Endothelial cell of umbilical vein (primary cell): ENCODE results near the gene KHSRP. TPM values are rescaled to one million over a fixed set of nuclear protein-coding genes. Genes with fewer than 3 reads are reported as not detected.
"Not testable (repeated sequence)": the region's sequence is repeated elsewhere in the genome, so short reads cannot be mapped to it uniquely, and the experiment has no call there.

ENCODE experiments used
- BruUV-seq: library from RNA; stranded (reverse); fragments of 400-500 nt; replicated peaks from 2 replicates; lab custom pipeline; 2021; lab: Mats Ljungman, UMichigan
- CTCF ChIA-PET: fragments of 300-600, 350-600 bp; sonication (Branson Sonifier 250); formaldehyde crosslinking; loops from one replicate; lab custom pipeline; 2021; ENCODE audit warnings: antibody characterized with exemption, inconsistent platforms; lab: Charles Lee
- POLR2A ChIA-PET: fragments of 300-600, 350-600 bp; sonication (Branson Sonifier 250); formaldehyde crosslinking; loops from one replicate; lab custom pipeline; 2021; ENCODE audit warnings: antibody characterized with exemption, inconsistent platforms; lab: Charles Lee
- DNase-seq: peaks from one replicate; pipeline ENCODE4 v3.0.0-alpha.2; 2011; ENCODE audit warnings: low read depth, low spot score
- FAIRE-seq: peaks from 2 replicates; lab custom pipeline; 2011; peaks lifted over from hg19 to GRCh38; lab: Jason Lieb, UNC
- H2AFZ ChIP-seq: 2 replicates; pipeline ENCODE4 v1.6.0; 2012; ENCODE audit warnings: low read depth, low read length, control low read depth, inconsistent platforms
- H3K27ac ChIP-seq: 2 replicates; pipeline ENCODE4 v1.5.1; 2011; ENCODE audit warnings: low read depth, mild to moderate bottlenecking, control low read depth, low read length, moderate library complexity; ENCODE audit not compliant: insufficient read depth
- H3K27me3 ChIP-seq, 2 experiments: 2 replicates each; pipeline versions ENCODE4 v1.6.0 to v1.6.1; 2011; ENCODE audit warnings: low read length in 2 of 2, mixed read lengths in 1 of 2; ENCODE audit not compliant: control insufficient read depth in 2 of 2, insufficient read depth in 2 of 2
- H3K36me3 ChIP-seq, 2 experiments: 2 replicates in 1 of 2; 3 replicates in 1 of 2; pipeline ENCODE4 v1.5.1; 2011; ENCODE audit warnings: low read length in 2 of 2, mild to moderate bottlenecking in 1 of 2, moderate library complexity in 1 of 2; ENCODE audit not compliant: control insufficient read depth in 2 of 2, insufficient read depth in 2 of 2; ENCODE audit errors: extremely low read depth in 1 of 2
- H3K4me1 ChIP-seq: 3 replicates; pipeline ENCODE4 v1.5.1; 2011; ENCODE audit warnings: mild to moderate bottlenecking, low read length; ENCODE audit not compliant: control insufficient read depth, insufficient read depth; ENCODE audit errors: extremely low read depth
- H3K4me2 ChIP-seq: 2 replicates; pipeline ENCODE4 v1.6.1; 2011; ENCODE audit warnings: low read length, control low read depth, mixed read lengths; ENCODE audit not compliant: insufficient read depth
- H3K4me3 ChIP-seq, 3 experiments: fragments of 200-600 bp in 1 of 3; sonication (generic), shearing (Covaris generic) in 1 of 3; replicated peaks in 1 of 3; 2 replicates each; pipeline ENCODE4 v1.5.1; 2011 to 2016; ENCODE audit warnings: control low read depth in 3 of 3, low read length in 3 of 3, mild to moderate bottlenecking in 2 of 3, inconsistent platforms in 1 of 3, low read depth in 1 of 3, moderate library complexity in 1 of 3; ENCODE audit not compliant: insufficient read depth in 1 of 3
- H3K79me2 ChIP-seq: 2 replicates; pipeline ENCODE4 v1.6.0; 2012; ENCODE audit warnings: low read length, inconsistent platforms; ENCODE audit not compliant: control insufficient read depth, insufficient read depth
- H3K9ac ChIP-seq: replicated peaks from 2 replicates; pipeline ENCODE3; 2011; ENCODE audit warnings: low read length, control low read depth; ENCODE audit not compliant: insufficient read depth; ENCODE audit errors: extremely low read depth
- H3K9me1 ChIP-seq: replicated peaks from 3 replicates; pipeline ENCODE4 v1.6.0; 2011; ENCODE audit warnings: mild to moderate bottlenecking, low read length; ENCODE audit not compliant: control insufficient read depth, insufficient read depth; ENCODE audit errors: extremely low read depth
- H3K9me3 ChIP-seq: replicated peaks from 2 replicates; pipeline ENCODE4 v1.5.1; 2012; ENCODE audit warnings: low read length, inconsistent platforms; ENCODE audit not compliant: control insufficient read depth, insufficient read depth
- H4K20me1 ChIP-seq: replicated peaks from 2 replicates; pipeline ENCODE3; 2011; ENCODE audit warnings: mild to moderate bottlenecking, low read length; ENCODE audit not compliant: control insufficient read depth, insufficient read depth; ENCODE audit errors: extremely low read depth
- EZH2 ChIP-seq: IDR thresholded peaks from 2 replicates; pipeline ENCODE4 v1.6.1; 2012; ENCODE audit warnings: borderline replicate concordance, low read depth, mild to moderate bottlenecking, moderate library complexity, low read length, inconsistent platforms; ENCODE audit not compliant: severe bottlenecking
- FOS ChIP-seq: IDR thresholded peaks from 2 replicates; pipeline ENCODE4 v1.6.1; 2011; ENCODE audit warnings: mild to moderate bottlenecking, low read length, moderate library complexity, borderline replicate concordance; ENCODE audit not compliant: insufficient read depth
- GATA2 ChIP-seq: IDR thresholded peaks from 2 replicates; pipeline ENCODE4 v1.7.0; 2011; ENCODE audit warnings: low read depth, mild to moderate bottlenecking, moderate library complexity, mixed read lengths, low read length; ENCODE audit not compliant: insufficient read length, insufficient read depth
- JUN ChIP-seq: IDR thresholded peaks from 2 replicates; pipeline ENCODE4 v1.6.1; 2011; ENCODE audit warnings: borderline replicate concordance, low read depth; ENCODE audit not compliant: insufficient read length, insufficient read depth
- MYC ChIP-seq: IDR thresholded peaks from one replicate; pipeline ENCODE4 v1.6.1; 2011; ENCODE audit warnings: mild to moderate bottlenecking, low read depth, low read length
- POLR2A ChIP-seq: IDR thresholded peaks from 2 replicates; pipeline ENCODE4 v1.6.1; 2012; ENCODE audit warnings: low read depth, mild to moderate bottlenecking, control low read depth, low read length
- POLR2AphosphoS5 ChIP-seq: IDR thresholded peaks from 2 replicates; pipeline ENCODE4 v1.6.1; 2012; ENCODE audit warnings: low read depth, mild to moderate bottlenecking, control low read depth, low read length, moderate library complexity; ENCODE audit not compliant: insufficient read depth
- dilution Hi-C: fragments of 300-500 bp; cut with MboI; formaldehyde crosslinking; loops from one replicate; pipeline ENCODE4 v1.15.0; 2019; ENCODE audit warnings: low sequenced_read_pairs; ENCODE audit not compliant: extremely low pct_ligation_motif_present
- intact Hi-C: fragments of 100-400 bp; cut with micrococcal nuclease; formaldehyde crosslinking; loops from one replicate; pipeline ENCODE4 v1.10.0; 2022
- polyA plus RNA-seq, 4 experiments: library from polyadenylated mRNA; depleted of rRNA in 3 of 4; stranded (reverse) in 3 of 4; unstranded in 1 of 4; fragments of >200 nt; gene quantifications; 2 replicates each; pipeline versions ENCODE4 v1.2.1 to v1.2.3, GENCODE V29; 2011 to 2012; ENCODE audit warnings: missing spikeins in 1 of 4
- total RNA-seq: library from RNA; stranded (reverse); gene quantifications from 2 replicates; pipeline ENCODE4 v1.2.3, GENCODE V29; 2021
- TF ChIP-seq, protein P1 (sequence below), 2 donors: IDR thresholded peaks; 1 replicate in 1 of 2; 2 replicates in 1 of 2; pipeline ENCODE4 v1.5.1; 2011; ENCODE audit warnings: low read length in 2 of 2, mild to moderate bottlenecking in 2 of 2, moderate library complexity in 2 of 2, control low read depth in 1 of 2, inconsistent platforms in 1 of 2, low read depth in 1 of 2; ENCODE audit not compliant: insufficient read depth in 1 of 2; ENCODE audit errors: extremely low read depth in 1 of 2
- TF ChIP-seq, protein P2 (sequence below): IDR thresholded peaks from 2 replicates; pipeline ENCODE4 v1.6.1; 2011; ENCODE audit not compliant: insufficient read depth, insufficient read length

The KHSRP gene
- total and polyA plus RNA-seq, 2 donors (not counting 3 experiments of a cell fraction or from before 2014, with no cell fraction given), result 98.3 to 372 TPM

DNA sequence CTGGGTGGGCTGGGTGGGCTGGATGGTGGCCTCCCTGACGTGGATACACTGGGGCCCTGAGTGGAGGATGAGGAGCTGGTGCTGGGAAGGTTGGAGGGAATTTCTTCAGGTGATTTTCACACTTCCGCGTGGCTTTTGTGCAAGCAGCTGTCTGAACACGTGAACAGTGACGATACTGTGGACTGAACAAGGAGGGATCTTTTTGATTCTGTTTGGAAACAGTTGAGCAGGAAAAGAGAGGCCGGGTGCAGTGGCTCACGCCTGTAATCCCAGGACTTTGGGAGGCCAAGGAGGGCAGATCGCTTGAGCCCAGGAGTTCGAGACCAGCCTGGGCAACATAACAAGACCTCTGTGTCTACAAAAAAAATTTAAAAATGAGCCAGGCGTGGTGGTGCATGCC is 22.6 kb downstream of the KHSRP start:
- Histone ChIP-seq H3K27me3 (no peaks in the 10 kb centered on the region), H3K27ac (no peak overlapping the region), H4K20me1 (no peaks in the 10 kb centered on the region), H3K9ac (no peak overlapping the region), H3K9me1 (no peaks in the 10 kb centered on the region), H3K4me1 (no peaks in the 10 kb centered on the region), H3K4me3 (no peak overlapping the region), H3K9me3 (no peaks in the 10 kb centered on the region), H3K36me3 (no peaks in the 10 kb centered on the region), H3K79me2 (no peaks in the 10 kb centered on the region), H3K4me2 (no peak overlapping the region), H2AFZ (no peak overlapping the region)
- intact Hi-C loops (no loop called here), dilution Hi-C loops (no loop called here)
- no TSS peak for BruUV-seq
- ChIA-PET POLR2A (no interaction called here), CTCF (no interaction called here)
- FAIRE-seq, result no peak
- no peak for DNase-seq
- TF ChIP-seq EZH2, result no peak
- TF ChIP-seq GATA2, result no peak
- no peak for TF ChIP-seq POLR2AphosphoS5
- TF ChIP-seq JUN, result no peak
- TF ChIP-seq, protein P1, sequence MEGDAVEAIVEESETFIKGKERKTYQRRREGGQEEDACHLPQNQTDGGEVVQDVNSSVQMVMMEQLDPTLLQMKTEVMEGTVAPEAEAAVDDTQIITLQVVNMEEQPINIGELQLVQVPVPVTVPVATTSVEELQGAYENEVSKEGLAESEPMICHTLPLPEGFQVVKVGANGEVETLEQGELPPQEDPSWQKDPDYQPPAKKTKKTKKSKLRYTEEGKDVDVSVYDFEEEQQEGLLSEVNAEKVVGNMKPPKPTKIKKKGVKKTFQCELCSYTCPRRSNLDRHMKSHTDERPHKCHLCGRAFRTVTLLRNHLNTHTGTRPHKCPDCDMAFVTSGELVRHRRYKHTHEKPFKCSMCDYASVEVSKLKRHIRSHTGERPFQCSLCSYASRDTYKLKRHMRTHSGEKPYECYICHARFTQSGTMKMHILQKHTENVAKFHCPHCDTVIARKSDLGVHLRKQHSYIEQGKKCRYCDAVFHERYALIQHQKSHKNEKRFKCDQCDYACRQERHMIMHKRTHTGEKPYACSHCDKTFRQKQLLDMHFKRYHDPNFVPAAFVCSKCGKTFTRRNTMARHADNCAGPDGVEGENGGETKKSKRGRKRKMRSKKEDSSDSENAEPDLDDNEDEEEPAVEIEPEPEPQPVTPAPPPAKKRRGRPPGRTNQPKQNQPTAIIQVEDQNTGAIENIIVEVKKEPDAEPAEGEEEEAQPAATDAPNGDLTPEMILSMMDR (IDR thresholded peaks at IDR 0.05; ENCODE audit: extremely low read depth in 1 of 2, insufficient read depth in 1 of 2, low read depth in 1 of 2, low read length in 2 of 2), result no peak
- no peak for TF ChIP-seq POLR2A
- TF ChIP-seq, protein P2, sequence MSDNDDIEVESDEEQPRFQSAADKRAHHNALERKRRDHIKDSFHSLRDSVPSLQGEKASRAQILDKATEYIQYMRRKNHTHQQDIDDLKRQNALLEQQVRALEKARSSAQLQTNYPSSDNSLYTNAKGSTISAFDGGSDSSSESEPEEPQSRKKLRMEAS, result no peak
- TF ChIP-seq FOS, result no peak
- no peak for TF ChIP-seq MYC

DNA sequence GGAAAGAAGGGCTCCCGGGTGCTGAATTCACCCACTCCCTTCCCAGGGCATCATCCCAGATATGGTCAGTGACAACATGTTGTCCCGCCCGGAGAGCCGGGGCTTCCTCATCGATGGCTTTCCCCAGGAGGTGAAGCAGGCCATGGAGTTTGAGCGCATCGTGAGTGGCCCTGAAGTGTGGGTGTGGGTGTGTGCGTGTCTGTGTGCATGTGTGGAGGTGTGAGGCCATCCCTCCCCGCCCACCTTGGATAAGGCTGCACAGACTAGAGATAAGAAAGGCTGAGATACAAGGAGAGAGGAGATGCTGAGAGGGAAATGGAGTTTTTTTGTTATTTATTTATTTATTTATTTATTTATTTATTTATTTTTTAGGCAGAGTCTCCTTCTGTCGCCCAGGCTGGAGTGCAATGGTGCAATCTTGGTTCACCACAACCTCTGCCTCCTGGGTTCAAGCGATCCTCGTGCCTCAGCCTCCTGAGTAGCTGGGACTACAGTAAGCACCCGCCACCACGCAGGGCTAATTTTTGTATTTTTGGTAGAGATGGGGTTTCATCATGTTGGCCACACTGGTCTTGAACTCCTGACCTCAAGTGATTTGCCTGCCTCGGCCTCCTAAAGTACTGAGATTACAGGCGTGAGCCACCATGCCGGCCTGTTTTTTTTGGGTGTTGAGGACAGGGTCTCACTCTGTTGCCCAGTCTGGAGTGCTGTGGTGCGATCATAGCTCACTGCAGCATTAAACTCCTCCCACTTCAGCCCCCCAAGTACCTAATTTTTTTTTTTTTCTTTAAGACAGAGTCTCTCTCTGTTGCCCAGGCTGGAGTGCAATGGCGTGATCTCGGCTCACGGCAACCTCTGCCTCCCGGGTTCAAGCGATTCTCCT is 24.3 kb downstream of the KHSRP start:
- H3K9ac ChIP-seq, H3K36me3 ChIP-seq, DNase-seq, H3K4me3 ChIP-seq, dilution Hi-C loops, H3K9me1 ChIP-seq, H4K20me1 ChIP-seq, H3K79me2 ChIP-seq, CTCF ChIA-PET, H2AFZ ChIP-seq, H3K9me3 ChIP-seq, BruUV-seq, H3K27ac ChIP-seq, H3K4me2 ChIP-seq, H3K4me1 ChIP-seq, intact Hi-C loops, H3K27me3 ChIP-seq, FAIRE-seq: not testable (repeated sequence)
- POLR2A ChIA-PET, result interaction anchor here (0.7 kb wide), 1 partner anchor 92 kb away, joined by 3 read pairs; no protein-coding TSS in a partner anchor
